Lower leg skin (tissue), 4 donors: Measurements from ENCODE around the gene RSPH1. TPM values are rescaled to one million over a fixed set of nuclear protein-coding genes. Genes with fewer than 3 reads are reported as not detected.

Source experiments
- DNase-seq, 2 donors: peaks; one replicate each; pipeline ENCODE4 v3.0.0-alpha.2; 2019; ENCODE audit warnings: low spot score in 2 of 2
- H3K4me3 ChIP-seq: fragments of 200-600 bp; sonication (generic); 2 replicates; pipeline ENCODE4 v1.5.1; 2017; ENCODE audit warnings: mild to moderate bottlenecking, low read depth; ENCODE audit not compliant: poor library complexity, severe bottlenecking
- POLR2A ChIP-seq, 2 donors: fragments of 450-650 bp; IDR thresholded peaks; one replicate each; pipeline ENCODE4 v1.6.1; 2016 to 2017; ENCODE audit warnings: antibody characterized with exemption in 2 of 2, mild to moderate bottlenecking in 1 of 2, moderate library complexity in 1 of 2
- WGBS, 2 donors: methylation state at CpG; one replicate each; pipeline ENCODE4 v1.1.5; 2018; 5-methylcytosine and 5-hydroxymethylcytosine counted together
- intact Hi-C: fragments of 100-400 bp; cut with DNase I; formaldehyde crosslinking; loops from one replicate; pipeline ENCODE4 v1.15.0; 2023; ENCODE audit warnings: low total_unique reads
- total RNA-seq, 4 donors: library from RNA; depleted of rRNA; stranded (reverse); fragments of >200 nt; gene quantifications; one replicate each; pipeline ENCODE4 v1.1.0, GENCODE V29; 2016
- TF ChIP-seq, protein P1 (sequence below), 3 donors: fragments of 450-650 bp; IDR thresholded peaks; one replicate each; pipeline ENCODE4 v1.5.1; 2016; ENCODE audit warnings: antibody characterized with exemption in 3 of 3, mild to moderate bottlenecking in 3 of 3, moderate library complexity in 2 of 3

Gene RSPH1
- total RNA-seq, 4 donors from 2014 or later, result 0.34 to 3.7 (median 2.1) TPM

DNA sequence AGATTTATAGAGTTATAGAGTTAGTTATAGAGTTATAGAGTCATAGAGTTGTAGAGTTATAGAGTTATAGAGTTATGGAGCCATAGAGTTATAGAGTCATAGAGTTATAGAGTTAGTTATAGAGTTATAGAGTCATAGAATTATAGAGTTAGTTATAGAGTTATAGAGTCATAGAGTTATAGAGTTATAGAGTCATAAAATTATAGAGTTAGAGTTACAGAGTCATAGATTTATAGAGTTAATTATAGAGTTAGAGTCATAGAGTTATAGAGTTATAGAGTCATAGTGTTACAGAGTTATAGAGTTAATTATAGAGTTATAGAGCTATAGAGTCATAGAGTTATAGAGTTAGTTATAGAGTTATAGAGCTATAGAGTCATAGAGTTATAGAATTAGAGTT is 60.2 kb downstream of the RSPH1 start:
- intact Hi-C loops, result no loop called here
- no peak for DNase-seq
- TF ChIP-seq POLR2A (IDR thresholded peaks at IDR 0.05), result no peak
- TF ChIP-seq, protein P1, sequence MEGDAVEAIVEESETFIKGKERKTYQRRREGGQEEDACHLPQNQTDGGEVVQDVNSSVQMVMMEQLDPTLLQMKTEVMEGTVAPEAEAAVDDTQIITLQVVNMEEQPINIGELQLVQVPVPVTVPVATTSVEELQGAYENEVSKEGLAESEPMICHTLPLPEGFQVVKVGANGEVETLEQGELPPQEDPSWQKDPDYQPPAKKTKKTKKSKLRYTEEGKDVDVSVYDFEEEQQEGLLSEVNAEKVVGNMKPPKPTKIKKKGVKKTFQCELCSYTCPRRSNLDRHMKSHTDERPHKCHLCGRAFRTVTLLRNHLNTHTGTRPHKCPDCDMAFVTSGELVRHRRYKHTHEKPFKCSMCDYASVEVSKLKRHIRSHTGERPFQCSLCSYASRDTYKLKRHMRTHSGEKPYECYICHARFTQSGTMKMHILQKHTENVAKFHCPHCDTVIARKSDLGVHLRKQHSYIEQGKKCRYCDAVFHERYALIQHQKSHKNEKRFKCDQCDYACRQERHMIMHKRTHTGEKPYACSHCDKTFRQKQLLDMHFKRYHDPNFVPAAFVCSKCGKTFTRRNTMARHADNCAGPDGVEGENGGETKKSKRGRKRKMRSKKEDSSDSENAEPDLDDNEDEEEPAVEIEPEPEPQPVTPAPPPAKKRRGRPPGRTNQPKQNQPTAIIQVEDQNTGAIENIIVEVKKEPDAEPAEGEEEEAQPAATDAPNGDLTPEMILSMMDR (IDR thresholded peaks at IDR 0.05), result no peak
- no peak overlapping the region for H3K4me3 ChIP-seq

DNA sequence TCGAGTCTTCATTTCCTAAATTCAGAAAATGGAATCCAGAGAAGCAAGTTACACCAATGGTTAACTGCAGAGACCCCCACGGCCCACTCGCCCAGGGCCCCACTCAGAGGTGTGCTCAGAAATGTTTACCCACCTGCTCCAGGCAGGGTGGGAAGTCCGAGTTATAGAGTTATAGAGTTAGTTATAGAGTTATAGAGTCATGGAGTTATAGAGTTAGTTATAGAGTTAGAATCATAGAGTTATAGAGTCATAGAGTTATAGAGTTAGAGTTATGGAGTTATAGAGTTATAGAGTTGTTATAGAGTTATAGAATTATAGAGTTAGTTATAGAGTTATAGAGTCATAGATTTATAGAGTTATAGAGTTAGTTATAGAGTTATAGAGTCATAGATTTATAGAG is 60.6 kb downstream of the RSPH1 start:
- H3K4me3 ChIP-seq, result no peak overlapping the region
- intact Hi-C loops, result no loop called here
- 75 to 83% methylated on average over 4 of the region's 4 CpGs for WGBS, 2 donors
- TF ChIP-seq, protein P1 (IDR thresholded peaks at IDR 0.05), result no peak
- no peak for TF ChIP-seq POLR2A (IDR thresholded peaks at IDR 0.05)
- DNase-seq, result no peak

DNA sequence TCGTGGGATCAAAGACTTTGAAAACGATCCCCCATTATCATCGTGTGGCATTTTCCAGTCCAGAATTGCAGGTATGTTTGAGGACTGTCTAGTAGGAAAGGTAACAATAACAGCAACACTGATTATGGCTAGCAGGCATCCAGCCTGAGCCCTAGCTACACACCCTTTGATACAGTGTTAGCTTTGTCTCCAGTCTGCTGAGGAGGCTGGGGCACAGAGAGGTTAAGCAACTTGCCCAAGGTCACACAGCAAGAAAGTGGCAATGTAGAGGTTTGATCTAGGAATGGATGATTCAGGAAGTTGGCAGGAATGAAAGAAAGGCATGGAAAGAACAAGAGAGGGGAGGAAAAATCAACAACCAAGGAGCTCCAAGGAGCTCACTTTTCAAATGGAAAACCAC is 61.1 kb downstream of the RSPH1 start:
- intact Hi-C loops, result no loop called here
- DNase-seq, result no peak
- no peak for TF ChIP-seq POLR2A (IDR thresholded peaks at IDR 0.05)
- TF ChIP-seq, protein P1 (IDR thresholded peaks at IDR 0.05), result no peak
- no peak overlapping the region for H3K4me3 ChIP-seq
- 53 to 58% methylated on average over 3 of the region's 3 CpGs for WGBS, 2 donors

DNA sequence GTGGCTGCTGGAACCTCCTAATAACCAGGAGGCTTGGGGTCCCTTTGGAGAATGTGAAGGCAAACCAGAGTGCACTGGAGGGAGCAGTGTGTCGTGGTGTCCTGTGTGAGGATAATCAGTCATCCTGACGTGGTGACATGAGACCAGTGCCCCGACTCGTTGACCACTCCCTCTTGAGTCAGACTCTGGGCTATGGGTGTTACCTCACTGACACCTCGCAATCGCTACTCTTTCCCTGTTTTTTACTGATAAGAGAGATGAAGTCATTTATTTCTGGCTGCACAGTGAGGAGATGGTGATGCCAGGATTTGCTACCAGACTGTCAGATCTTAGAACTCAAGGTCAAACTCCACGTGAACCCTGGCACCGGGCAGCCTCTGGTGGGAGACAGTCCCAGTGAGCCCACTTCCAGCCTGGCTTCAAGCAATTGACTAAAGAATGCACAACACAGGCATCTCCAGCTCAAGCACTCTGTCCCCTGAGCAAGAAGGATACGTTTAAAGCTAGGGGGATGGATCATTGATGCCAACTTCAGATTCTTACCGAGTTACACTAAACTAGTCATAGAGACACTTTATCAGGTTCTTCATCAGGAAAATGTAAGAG is 62.0 kb downstream of the RSPH1 start:
- intact Hi-C loops, result no loop called here
- no peak for DNase-seq
- 42 to 59% methylated on average over 10 of the region's 10 CpGs for WGBS, 2 donors
- TF ChIP-seq, protein P1 (IDR thresholded peaks at IDR 0.05), result no peak
- no peak for TF ChIP-seq POLR2A (IDR thresholded peaks at IDR 0.05)
- H3K4me3 ChIP-seq, result no peak overlapping the region

DNA sequence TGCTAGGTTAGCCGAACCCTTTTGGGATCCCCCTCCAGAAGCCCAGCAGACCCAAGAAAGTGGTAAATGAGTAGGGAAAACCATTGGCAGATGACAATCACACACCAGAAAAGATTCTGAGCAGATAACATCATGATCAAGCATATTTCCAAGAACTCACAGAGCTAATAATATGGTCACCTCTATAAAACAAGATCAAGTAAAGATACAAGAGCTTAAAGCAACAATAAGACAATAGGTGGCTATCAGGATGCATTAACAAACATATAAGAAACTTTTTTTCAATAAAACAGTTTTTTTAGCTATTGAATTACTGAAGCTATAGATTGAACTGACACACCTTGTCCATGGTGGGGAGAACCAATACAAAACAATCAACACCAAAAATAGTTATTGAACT is 63.3 kb downstream of the RSPH1 start:
- WGBS, 2 donors, result 38 to 93% methylated on average over 1 of the region's 1 CpG
- intact Hi-C loops, result no loop called here
- DNase-seq, result no peak
- no peak overlapping the region for H3K4me3 ChIP-seq
- no peak for TF ChIP-seq POLR2A (IDR thresholded peaks at IDR 0.05)
- TF ChIP-seq, protein P1 (IDR thresholded peaks at IDR 0.05), result no peak

DNA sequence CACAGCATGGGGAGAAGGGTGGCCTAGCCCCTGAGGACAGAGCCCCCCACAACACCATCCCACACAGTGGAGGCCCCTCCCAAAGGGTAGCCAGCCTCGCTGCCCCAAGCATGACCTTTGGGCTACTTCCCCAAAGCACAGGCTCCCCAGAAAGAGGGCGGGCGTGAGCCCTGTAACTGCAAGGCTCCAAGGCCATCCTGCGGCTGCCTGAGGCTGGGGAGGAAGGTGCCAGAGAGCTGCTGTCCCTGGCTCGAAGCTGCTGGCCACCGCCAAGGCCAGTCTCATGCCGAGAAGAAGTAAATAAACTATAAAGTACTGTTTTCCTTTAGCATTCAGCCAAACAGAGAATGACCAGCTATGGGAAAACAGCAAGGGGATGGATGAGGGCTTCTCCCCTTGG is 64.8 kb downstream of the RSPH1 start:
- TF ChIP-seq, protein P1 (IDR thresholded peaks at IDR 0.05), result no peak
- TF ChIP-seq POLR2A (IDR thresholded peaks at IDR 0.05), result no peak
- intact Hi-C loops, result no loop called here
- 54 to 70% methylated on average over 6 to 7 of the region's 7 CpGs for WGBS, 2 donors
- H3K4me3 ChIP-seq, result no peak overlapping the region
- no peak for DNase-seq
